Muscle layer of duodenum (tissue), 2 donors: ENCODE data around the gene KRTAP9-9.
"Not testable (repeated sequence)": the region's sequence is repeated elsewhere in the genome, so short reads cannot be mapped to it uniquely, and the experiment has no call there.

Source experiments
- H3K27ac ChIP-seq: one replicate; pipeline ENCODE4 v1.7.0; 2013; ENCODE audit warnings: mild to moderate bottlenecking, low read length
- H3K27me3 ChIP-seq: one replicate; pipeline ENCODE4 v1.7.0; 2013; ENCODE audit warnings: low read depth, mild to moderate bottlenecking, control low read depth, low read length
- H3K36me3 ChIP-seq, 2 donors: one replicate each; pipeline ENCODE4 v1.7.0; 2013; ENCODE audit warnings: low read length in 2 of 2, control low read depth in 1 of 2, mild to moderate bottlenecking in 1 of 2; ENCODE audit not compliant: insufficient read depth in 2 of 2, control insufficient read depth in 1 of 2
- H3K4me1 ChIP-seq, 2 donors: one replicate each; pipeline ENCODE4 v1.7.0; 2013; ENCODE audit warnings: low read length in 2 of 2, mild to moderate bottlenecking in 2 of 2, control low read depth in 1 of 2, moderate library complexity in 1 of 2; ENCODE audit not compliant: insufficient read depth in 2 of 2, control insufficient read depth in 1 of 2
- H3K4me3 ChIP-seq, 2 donors: one replicate each; pipeline ENCODE4 v1.7.0; 2013; ENCODE audit warnings: low read length in 2 of 2, low read depth in 1 of 2, mild to moderate bottlenecking in 1 of 2
- H3K9me3 ChIP-seq, 2 donors: one replicate each; pipeline ENCODE4 v1.7.0; 2013; ENCODE audit warnings: low read length in 2 of 2, control low read depth in 1 of 2, mild to moderate bottlenecking in 1 of 2; ENCODE audit not compliant: control insufficient read depth in 1 of 2
- donor health status: healthy.

The KRTAP9-9 gene

GRCh38 chr17:41271323-41271722, 16.1 kb downstream of the KRTAP9-9 start:
- H3K36me3 ChIP-seq, H3K4me3 ChIP-seq, H3K4me1 ChIP-seq, H3K27ac ChIP-seq, H3K27me3 ChIP-seq, H3K9me3 ChIP-seq: not testable (repeated sequence)

GRCh38 chr17:41271858-41272257, 16.7 kb downstream of the KRTAP9-9 start:
- Histone ChIP-seq H3K36me3 (no peaks in the 10 kb centered on the region), H3K9me3 (no peaks in the 10 kb centered on the region), H3K4me1 (no peaks in the 10 kb centered on the region), H3K4me3 (no peak overlapping the region), H3K27me3 (no peaks in the 10 kb centered on the region), H3K27ac (no peak overlapping the region)

- not testable (repeated sequence) for H3K36me3 ChIP-seq, H3K9me3 ChIP-seq, H3K27me3 ChIP-seq, H3K27ac ChIP-seq, H3K4me3 ChIP-seq, H3K4me1 ChIP-seq
Measured at GRCh38 chr17:41275648-41276190, 20.5 kb downstream of the KRTAP9-9 start, which contains the start of gene KRTAP9-7. KRTAP9-7 (plus strand) TSS chr17:41275698; CDS start chr17:41275698, 0 bp downstream.

GRCh38 chr17:41278176-41278955, 23.2 kb downstream of the KRTAP9-9 start:
- Histone ChIP-seq H3K36me3 (no peaks in the 10 kb centered on the region), H3K4me3 (no peak overlapping the region), H3K9me3 (peaks cover 0 to 4% of the 10 kb centered on the region in 2 donors), H3K27ac (no peak overlapping the region), H3K27me3 (no peaks in the 10 kb centered on the region), H3K4me1 (no peaks in the 10 kb centered on the region)

- Histone ChIP-seq H3K27ac (no peak overlapping the region), H3K4me1 (no peaks in the 10 kb centered on the region), H3K36me3 (no peaks in the 10 kb centered on the region), H3K9me3 (peaks cover 0 to 4% of the 10 kb centered on the region in 2 donors), H3K4me3 (no peak overlapping the region), H3K27me3 (no peaks in the 10 kb centered on the region)
Measured at GRCh38 chr17:41284043-41284442, 28.9 kb downstream of the KRTAP9-9 start.

- Histone ChIP-seq H3K36me3 (no peaks in the 10 kb centered on the region), H3K9me3 (peaks cover 0 to 4% of the 10 kb centered on the region in 2 donors), H3K27me3 (no peaks in the 10 kb centered on the region), H3K4me1 (no peaks in the 10 kb centered on the region), H3K27ac (no peak overlapping the region), H3K4me3 (no peak overlapping the region)
Measured at GRCh38 chr17:41284546-41284945, 29.4 kb downstream of the KRTAP9-9 start.

- Histone ChIP-seq H3K36me3 (no peaks in the 10 kb centered on the region), H3K4me1 (no peaks in the 10 kb centered on the region), H3K27ac (no peak overlapping the region)
Measured at GRCh38 chr17:41287050-41287449, 31.9 kb downstream of the KRTAP9-9 start.

GRCh38 chr17:41294016-41294415, 38.8 kb downstream of the KRTAP9-9 start:
- Histone ChIP-seq H3K27me3 (no peaks in the 10 kb centered on the region), H3K4me1 (no peaks in the 10 kb centered on the region), H3K27ac (no peak overlapping the region), H3K36me3 (no peaks in the 10 kb centered on the region), H3K9me3 (no peaks in the 10 kb centered on the region), H3K4me3 (no peak overlapping the region)

More at GRCh38 chr17:41287050-41287449, 31.9 kb downstream of the KRTAP9-9 start:
- H3K27me3 ChIP-seq: no peaks in the 10 kb centered on the region
- H3K9me3 ChIP-seq: no peaks in the 10 kb centered on the region
- H3K4me3 ChIP-seq: no peak overlapping the region

GRCh38 chr17:41296846-41297245, 41.7 kb downstream of the KRTAP9-9 start:
- H3K27me3 ChIP-seq: no peaks in the 10 kb centered on the region
- H3K36me3 ChIP-seq: no peaks in the 10 kb centered on the region
- no peaks in the 10 kb centered on the region for H3K4me1 ChIP-seq
- H3K27ac ChIP-seq: no peak overlapping the region
- H3K4me3 ChIP-seq: no peak overlapping the region
- H3K9me3 ChIP-seq: no peaks in the 10 kb centered on the region

GRCh38 chr17:41298458-41299135, 43.4 kb downstream of the KRTAP9-9 start:
- no peaks in the 10 kb centered on the region for H3K36me3 ChIP-seq
- H3K27ac ChIP-seq: no peak overlapping the region
- H3K9me3 ChIP-seq: no peaks in the 10 kb centered on the region
- no peaks in the 10 kb centered on the region for H3K4me1 ChIP-seq
- H3K27me3 ChIP-seq: no peaks in the 10 kb centered on the region
- H3K4me3 ChIP-seq: no peak overlapping the region

- Histone ChIP-seq H3K9me3 (no peaks in the 10 kb centered on the region), H3K27ac (no peak overlapping the region), H3K4me1 (no peaks in the 10 kb centered on the region), H3K27me3 (no peaks in the 10 kb centered on the region), H3K4me3 (no peak overlapping the region), H3K36me3 (no peaks in the 10 kb centered on the region)
Measured at GRCh38 chr17:41301204-41301790, 46.1 kb downstream of the KRTAP9-9 start.
